Upper lobe of left lung (tissue), 6 donors: Measurements from ENCODE around the gene BTF3L4. TPM values are rescaled to one million over a fixed set of nuclear protein-coding genes. Genes with fewer than 3 reads are reported as not detected.
"Not testable (repeated sequence)": the region's sequence is repeated elsewhere in the genome, so short reads cannot be mapped to it uniquely, and the experiment has no call there.

Experiments used
- ATAC-seq, 2 donors: fragments of 200-7000 bp; cut with Tn5 transposase; one replicate each; pipeline ENCODE4 v1.9.1; 2022; ENCODE audit warnings: mild to moderate bottlenecking in 2 of 2, moderate library complexity in 2 of 2; ENCODE audit not compliant: low FRiP score in 2 of 2
- DNase-seq, 2 donors: peaks; one replicate each; pipeline ENCODE4 v3.0.0-alpha.2; 2019 to 2020
- H3K27ac ChIP-seq, 4 donors: fragments of 200-600 bp; sonication (generic); one replicate each; pipeline ENCODE4 v1.5.1; 2016 to 2019
- H3K27me3 ChIP-seq, 4 donors: fragments of 200-600 bp; sonication (generic); one replicate each; pipeline ENCODE4 v1.5.1; 2017 to 2019
- H3K36me3 ChIP-seq, 4 donors: fragments of 200-600 bp; sonication (generic); one replicate each; pipeline ENCODE4 v1.5.1; 2016 to 2019
- H3K4me1 ChIP-seq, 4 donors: fragments of 200-600 bp; sonication (generic); one replicate each; pipeline ENCODE4 v1.5.1; 2018 to 2019
- H3K4me3 ChIP-seq, 4 donors: fragments of 200-600 bp; sonication (generic); one replicate each; pipeline ENCODE4 v1.5.1; 2017 to 2019; ENCODE audit warnings: mild to moderate bottlenecking in 2 of 4, moderate library complexity in 1 of 4
- H3K9me3 ChIP-seq, 4 donors: fragments of 200-600 bp; sonication (generic); one replicate each; pipeline ENCODE4 v1.5.1; 2018 to 2019
- EP300 ChIP-seq, 4 donors: sonication (generic); formaldehyde crosslinking; IDR thresholded peaks; one replicate each; pipeline ENCODE4 v1.5.1; 2017; ENCODE audit warnings: antibody characterized with exemption in 4 of 4, control low read depth in 2 of 4
- POLR2A ChIP-seq, 4 donors: fragments of 450-650 bp; IDR thresholded peaks; one replicate each; pipeline ENCODE4 v1.5.1; 2016 to 2017; ENCODE audit warnings: antibody characterized with exemption in 4 of 4, mild to moderate bottlenecking in 2 of 4
- POLR2AphosphoS5 ChIP-seq, 2 donors: sonication (generic); formaldehyde crosslinking; IDR thresholded peaks; one replicate each; pipeline ENCODE4 v1.5.1; 2017; ENCODE audit warnings: antibody characterized with exemption in 2 of 2
- WGBS, 2 donors: methylation state at CpG; one replicate each; pipeline ENCODE4 v1.1.5; 2017 to 2018; 5-methylcytosine and 5-hydroxymethylcytosine counted together
- total RNA-seq, 6 donors: library from RNA; depleted of rRNA in 4 of 6; stranded (reverse); fragments of >200 nt in 4 of 6; gene quantifications; one replicate each; pipeline versions ENCODE4 v1.1.0 to v1.2.1, GENCODE V29; 2016 to 2021
- TF ChIP-seq, protein P1 (sequence below), 6 experiments: fragments of 450-650 bp in 4 of 6; fragments of 200-600 bp in 2 of 6; sonication (generic) in 2 of 6; IDR thresholded peaks; one replicate each; pipeline ENCODE4 v1.5.1; 2016 to 2019; ENCODE audit warnings: antibody characterized with exemption in 6 of 6
- donor health status: DM: no; HTN: no; CAD: no; lungs with moderate emphysema.
- donor health status: DM: no; HTN: yes; CAD: no; lungs with severe emphysema.

Gene BTF3L4
- total RNA-seq, 6 donors from 2014 or later, result 6.0 to 48.0 (median 34.4) TPM

DNA sequence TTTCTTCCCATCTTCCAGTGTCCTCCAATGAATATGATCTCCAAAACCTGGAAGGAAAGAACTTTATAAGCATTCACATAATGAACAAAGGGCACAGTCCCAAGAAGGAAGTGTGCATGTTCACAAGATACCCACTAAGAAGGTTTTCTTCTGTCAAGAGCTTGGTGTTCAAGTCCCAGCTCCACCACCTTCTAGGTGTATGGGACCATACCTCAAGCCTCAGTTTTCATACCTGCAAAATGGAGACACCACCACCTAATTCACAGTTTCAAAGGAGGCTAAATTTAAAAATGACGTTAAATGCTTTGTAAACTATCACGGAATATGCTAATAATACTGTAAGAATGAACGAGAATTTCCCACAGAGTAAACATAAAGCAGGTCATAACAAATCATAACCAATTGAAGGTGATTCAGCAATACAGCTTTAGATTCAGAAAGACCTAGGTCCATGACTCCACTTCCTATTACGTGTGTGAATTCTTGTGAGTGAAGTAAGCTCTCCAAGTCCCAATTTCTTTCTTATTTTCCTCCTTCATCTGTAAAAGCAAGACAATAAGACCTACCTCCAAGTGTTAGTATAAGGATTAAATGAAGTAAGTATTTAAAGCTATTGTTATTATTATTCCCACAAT, 14.4 kb upstream of the BTF3L4 start:
- Histone ChIP-seq H3K36me3 (peaks cover 0 to 45% (median 11%) of the 10 kb centered on the region in 4 donors), H3K27ac (no peak overlapping the region), H3K9me3 (no peaks in the 10 kb centered on the region), H3K27me3 (no peaks in the 10 kb centered on the region), H3K4me3 (no peak overlapping the region), H3K4me1 (no peaks in the 10 kb centered on the region)
- WGBS, 2 donors, result 92 to 95% methylated on average over 4 of the region's 4 CpGs
- ATAC-seq (no peak), DNase-seq (no peak)
- no peak for TF ChIP-seq POLR2AphosphoS5 (IDR thresholded peaks at IDR 0.05)
- no peak for TF ChIP-seq EP300 (IDR thresholded peaks at IDR 0.05)
- TF ChIP-seq, protein P1, sequence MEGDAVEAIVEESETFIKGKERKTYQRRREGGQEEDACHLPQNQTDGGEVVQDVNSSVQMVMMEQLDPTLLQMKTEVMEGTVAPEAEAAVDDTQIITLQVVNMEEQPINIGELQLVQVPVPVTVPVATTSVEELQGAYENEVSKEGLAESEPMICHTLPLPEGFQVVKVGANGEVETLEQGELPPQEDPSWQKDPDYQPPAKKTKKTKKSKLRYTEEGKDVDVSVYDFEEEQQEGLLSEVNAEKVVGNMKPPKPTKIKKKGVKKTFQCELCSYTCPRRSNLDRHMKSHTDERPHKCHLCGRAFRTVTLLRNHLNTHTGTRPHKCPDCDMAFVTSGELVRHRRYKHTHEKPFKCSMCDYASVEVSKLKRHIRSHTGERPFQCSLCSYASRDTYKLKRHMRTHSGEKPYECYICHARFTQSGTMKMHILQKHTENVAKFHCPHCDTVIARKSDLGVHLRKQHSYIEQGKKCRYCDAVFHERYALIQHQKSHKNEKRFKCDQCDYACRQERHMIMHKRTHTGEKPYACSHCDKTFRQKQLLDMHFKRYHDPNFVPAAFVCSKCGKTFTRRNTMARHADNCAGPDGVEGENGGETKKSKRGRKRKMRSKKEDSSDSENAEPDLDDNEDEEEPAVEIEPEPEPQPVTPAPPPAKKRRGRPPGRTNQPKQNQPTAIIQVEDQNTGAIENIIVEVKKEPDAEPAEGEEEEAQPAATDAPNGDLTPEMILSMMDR (IDR thresholded peaks at IDR 0.05), result no peak
- no peak for TF ChIP-seq POLR2A (IDR thresholded peaks at IDR 0.05)

DNA sequence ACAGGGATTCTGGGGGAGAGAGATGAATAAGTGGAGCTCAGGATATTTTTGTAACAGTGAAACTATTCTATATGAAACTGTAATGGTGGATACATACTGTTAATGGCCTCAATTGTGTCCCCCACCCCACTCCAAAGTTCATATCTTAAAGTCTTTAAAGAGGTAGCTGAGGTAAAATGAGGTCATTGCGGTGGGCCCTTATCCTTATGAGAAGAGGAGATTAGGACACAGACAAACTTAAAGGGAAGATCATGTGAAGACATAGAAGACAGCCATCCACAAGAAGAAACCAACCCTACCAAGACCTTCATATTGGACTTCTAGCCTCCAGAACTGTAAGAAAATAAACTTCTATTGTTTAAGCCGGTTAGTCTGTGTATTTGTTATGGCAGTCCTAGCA, 10.9 kb upstream of the BTF3L4 start:
- no peak for ATAC-seq
- Histone ChIP-seq H3K27me3 (no peaks in the 10 kb centered on the region), H3K4me1 (no peaks in the 10 kb centered on the region), H3K9me3 (no peaks in the 10 kb centered on the region), H3K36me3 (peaks cover 0 to 17% (median 6%) of the 10 kb centered on the region in 4 donors), H3K4me3 (no peak overlapping the region), H3K27ac (no peak overlapping the region)
- 94% methylated on average over 2 of the region's 2 CpGs for WGBS, 2 donors
- TF ChIP-seq POLR2AphosphoS5 (IDR thresholded peaks at IDR 0.05) (no peak), EP300 (IDR thresholded peaks at IDR 0.05) (no peak), POLR2A (IDR thresholded peaks at IDR 0.05) (no peak)
- TF ChIP-seq, protein P1 (IDR thresholded peaks at IDR 0.05), result no peak
- no peak for DNase-seq

DNA sequence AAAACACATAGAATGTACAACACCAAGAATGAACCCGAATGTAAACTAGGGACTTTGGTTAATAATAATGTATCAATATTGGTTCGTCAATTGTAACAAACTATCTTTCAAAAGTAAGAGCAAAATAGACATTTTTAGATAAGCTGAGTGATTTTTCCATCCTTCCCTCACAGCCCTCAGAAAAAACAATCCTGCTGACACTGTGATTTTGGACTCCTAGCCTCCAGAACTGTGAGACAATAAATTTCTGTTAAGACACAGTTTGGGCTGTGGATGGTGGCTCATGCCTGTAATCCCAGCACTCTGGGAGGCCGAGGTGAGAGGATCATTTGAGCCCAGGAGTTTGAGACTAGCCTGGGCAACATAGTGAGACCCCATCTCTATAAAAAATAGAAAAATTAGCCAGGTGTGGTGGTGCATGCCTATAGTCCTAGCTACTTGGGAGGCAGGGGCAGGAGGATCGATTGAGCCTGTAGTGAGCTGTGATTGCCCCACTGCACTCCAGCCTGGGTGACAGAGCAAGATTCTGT, 10.4 kb upstream of the BTF3L4 start:
- H3K4me1 ChIP-seq, H3K27me3 ChIP-seq, H3K27ac ChIP-seq, H3K4me3 ChIP-seq, H3K9me3 ChIP-seq, ATAC-seq, DNase-seq: not testable (repeated sequence)
- peaks cover 0 to 12% (median 2%) of the 10 kb centered on the region in 4 donors for H3K36me3 ChIP-seq
- WGBS, 2 donors, result 92 to 98% methylated on average over 4 of the region's 4 CpGs

DNA sequence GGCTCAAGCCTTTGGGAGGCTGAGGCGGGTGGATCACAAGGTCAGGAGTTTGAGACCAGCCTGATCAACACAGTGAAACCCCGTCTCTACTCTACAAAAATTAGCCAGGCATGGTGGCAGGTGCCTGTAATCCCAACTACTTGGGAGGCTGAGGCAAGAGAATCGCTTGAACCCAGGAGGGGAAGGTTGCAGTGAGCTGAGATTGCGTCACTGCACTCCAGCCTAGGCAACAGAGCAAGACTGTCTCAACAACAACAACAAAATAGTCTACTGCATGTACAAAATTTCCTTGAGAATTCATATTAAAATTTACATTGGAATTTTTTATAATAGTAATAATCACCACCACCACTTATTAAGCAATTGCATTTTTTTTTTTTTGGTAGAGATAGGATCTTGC, 6.8 kb upstream of the BTF3L4 start:
- not testable (repeated sequence) for DNase-seq, ATAC-seq, H3K27ac ChIP-seq, H3K9me3 ChIP-seq, H3K4me3 ChIP-seq, H3K27me3 ChIP-seq
- 91 to 92% methylated on average over 4 of the region's 4 CpGs for WGBS, 2 donors
- Histone ChIP-seq H3K4me1 (peaks cover 7 to 13% (median 8%) of the 10 kb centered on the region in 4 donors), H3K36me3 (peaks cover 0 to 18% (median 0%) of the 10 kb centered on the region in 4 donors)

DNA sequence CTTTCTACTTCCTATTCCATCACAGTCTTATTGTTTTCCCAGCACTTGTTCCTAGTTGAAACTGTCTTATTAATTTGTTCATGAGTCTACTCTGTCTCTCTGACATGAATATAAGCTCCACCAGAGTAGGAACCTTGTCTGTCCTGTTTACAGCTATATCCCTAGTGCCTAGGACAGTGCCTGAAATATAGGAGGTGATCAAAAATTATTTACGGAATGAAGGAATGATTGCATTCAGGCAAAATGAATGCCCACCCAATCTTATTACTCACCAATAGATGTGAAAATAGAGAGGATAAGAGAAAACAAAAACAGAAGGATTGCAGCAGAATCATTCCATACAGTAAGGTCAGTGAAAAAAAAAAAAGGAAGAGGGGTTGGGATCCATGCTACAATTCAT, 2.2 kb upstream of the BTF3L4 start:
- no peak for DNase-seq
- H3K9me3 ChIP-seq, result no peaks in the 10 kb centered on the region
- no peak overlapping the region for H3K27ac ChIP-seq
- no peak for ATAC-seq
- no peaks in the 10 kb centered on the region for H3K27me3 ChIP-seq
- peaks cover 0 to 14% (median 0%) of the 10 kb centered on the region in 4 donors for H3K36me3 ChIP-seq
- no peak for TF ChIP-seq EP300 (IDR thresholded peaks at IDR 0.05)
- H3K4me3 ChIP-seq, result peak overlapping the region in 2 of 4 donors; percentile 73 to 83
- H3K4me1 ChIP-seq, result peaks cover 23 to 39% (median 30%) of the 10 kb centered on the region in 4 donors
- WGBS, 2 donors, result 93 to 100% methylated on average over 1 of the region's 1 CpG

DNA sequence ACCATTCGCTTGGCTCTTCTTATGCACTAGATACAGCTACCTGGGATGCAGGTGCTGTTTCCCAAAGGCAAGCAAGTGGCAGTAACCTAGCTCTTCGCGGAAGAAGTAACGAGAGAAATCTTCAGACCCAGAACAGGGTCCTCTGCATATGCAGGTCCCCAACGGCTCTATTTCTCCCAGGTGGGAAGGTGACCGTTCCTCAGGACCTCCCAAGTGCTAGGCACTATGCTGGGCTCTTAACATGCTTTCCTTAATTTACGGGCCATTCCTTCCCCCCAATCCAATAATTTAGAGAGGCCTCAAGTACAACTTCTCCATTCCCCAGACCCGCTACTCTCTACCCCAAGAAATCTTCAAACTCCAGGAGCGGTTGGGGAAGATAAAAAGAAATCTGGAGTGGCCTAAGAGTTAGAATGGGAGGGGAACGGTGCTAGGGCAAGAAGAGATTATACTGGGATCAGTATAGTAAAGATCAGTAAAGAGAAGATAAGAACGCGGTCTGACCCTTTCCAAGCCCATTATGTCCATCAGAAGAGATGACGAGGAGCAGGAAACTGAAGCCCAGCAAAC, 1.5 kb upstream of the BTF3L4 start:
- TF ChIP-seq EP300 (IDR thresholded peaks at IDR 0.05) (no peak), POLR2A (IDR thresholded peaks at IDR 0.05) (no peak), POLR2AphosphoS5 (IDR thresholded peaks at IDR 0.05) (no peak)
- TF ChIP-seq, protein P1 (IDR thresholded peaks at IDR 0.05), result no peak
- 4% methylated on average over 12 to 13 of the region's 13 CpGs for WGBS, 2 donors
- peak overlapping the region; percentile 92 to 95 (median 94) for H3K27ac ChIP-seq
- no peaks in the 10 kb centered on the region for H3K9me3 ChIP-seq
- H3K36me3 ChIP-seq, result peaks cover 0 to 14% (median 0%) of the 10 kb centered on the region in 4 donors
- H3K4me1 ChIP-seq, result peaks cover 28 to 45% (median 35%) of the 10 kb centered on the region in 4 donors
- ATAC-seq, result no peak
- no peak for DNase-seq
- H3K27me3 ChIP-seq, result no peaks in the 10 kb centered on the region
- peak overlapping the region; percentile 73 to 90 (median 82) for H3K4me3 ChIP-seq
